Stimulated activated CD4-positive, alpha-beta T cell treated with anti-CD3 and anti-CD28 coated beads, Interleukin-15, amount 100 ng/mL, for 24 hours (primary cell): ENCODE measurements around the gene SLC52A1.
A peak's percentile ranks its signal among the peaks of the same experiment; 100 is the strongest.

Source experiments
- DNase-seq: peaks from one replicate; pipeline ENCODE4 v3.0.0-alpha.2; 2020

Gene SLC52A1

DNA sequence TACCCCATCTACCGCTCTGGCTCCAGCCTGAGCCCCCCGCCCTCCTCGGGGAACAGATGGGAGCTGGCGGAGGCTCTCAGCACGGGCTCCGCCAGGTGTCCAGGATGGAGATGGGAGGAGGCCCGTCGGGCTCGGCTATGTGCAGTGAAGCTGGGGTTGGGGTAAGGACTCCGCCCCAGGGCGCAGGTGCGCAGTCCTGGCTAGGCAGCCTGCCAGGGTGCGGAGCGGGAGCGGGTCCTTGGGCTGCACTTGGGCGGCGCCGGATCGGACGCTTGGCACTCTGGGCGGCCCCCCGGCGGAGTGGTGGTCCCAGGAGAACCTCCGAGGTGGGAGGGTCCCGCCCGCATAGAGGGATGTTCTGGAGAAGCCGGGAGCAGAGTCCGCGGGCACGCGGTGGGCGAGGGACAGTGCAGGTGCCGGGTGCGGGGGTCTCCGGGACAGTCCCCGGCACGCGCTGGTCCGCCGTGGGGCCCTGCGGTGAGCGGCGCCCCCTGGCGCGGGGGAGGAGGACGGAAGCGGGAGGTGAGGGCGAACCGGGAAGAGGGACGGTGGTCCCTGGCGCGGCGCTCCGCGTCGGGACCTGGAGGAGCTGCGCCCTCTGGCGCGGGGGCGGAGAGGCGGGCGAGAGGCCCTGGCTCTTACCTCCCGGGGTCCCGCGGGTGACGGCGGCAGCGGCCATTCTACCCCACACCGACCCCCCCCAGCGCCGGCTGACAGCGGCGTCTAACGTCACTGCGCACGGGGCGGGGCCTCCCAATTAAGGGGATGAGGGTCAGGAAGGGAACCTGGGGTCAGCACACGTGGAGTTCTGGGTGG lies 48.1 kb downstream of the SLC52A1 start, which contains the start of gene CAMTA2:
Gene CAMTA2, minus strand, starts transcription at position 725 of the 816 bp plus-strand sequence. CDS start 1,453 bp downstream, outside the sequence.
- peak; percentile 95 for DNase-seq

DNA sequence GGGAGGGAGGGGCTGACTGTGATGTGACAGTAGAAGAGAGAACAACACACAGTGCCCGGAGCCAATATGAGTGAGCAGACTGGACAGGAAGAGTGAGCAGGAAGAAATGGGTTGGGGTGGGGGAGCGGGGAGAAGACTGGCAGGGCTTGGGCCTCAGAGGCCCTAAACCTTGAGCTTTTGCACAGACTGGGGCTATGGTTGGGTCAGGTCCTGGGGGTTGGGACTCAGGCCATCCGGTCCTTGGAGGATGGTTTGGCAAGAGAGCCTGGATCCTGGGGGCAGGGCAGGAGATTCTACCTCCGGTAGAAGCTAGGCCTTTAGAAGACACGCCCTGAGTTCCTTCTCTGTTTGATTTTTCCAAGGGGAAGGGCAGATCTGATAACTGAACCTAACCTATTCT lies 48.8 kb downstream of the SLC52A1 start:
- no peak for DNase-seq
